K562 (cell line): Measurements from ENCODE around the gene DCPS. TPM values are rescaled to one million over a fixed set of nuclear protein-coding genes. Genes with fewer than 3 reads are reported as not detected.
A peak's percentile ranks its signal among the peaks of the same experiment; 100 is the strongest.

Source experiments
- ATAC-seq: fragments of 200-7000 bp; cut with Tn5 transposase; 3 replicates; pipeline ENCODE4 v1.9.1; 2020; ENCODE audit warnings: moderate library complexity
- BruUV-seq: library from RNA; stranded (reverse); fragments of 400-500 nt; replicated peaks from 2 replicates; lab custom pipeline; 2021; lab: Mats Ljungman, UMichigan
- CTCF ChIA-PET: fragments of 300-600 bp; formaldehyde crosslinking; extraction: SDS; loops from one replicate; lab custom pipeline; 2021; ENCODE audit warnings: low intra/inter-chr PET ratio; lab: Yijun Ruan, JAX
- POLR2A ChIA-PET: fragments of 300-600, 350-650 bp; sonication (Branson Sonifier 250); formaldehyde crosslinking; extraction: SDS; loops from one replicate; lab custom pipeline; 2021; ENCODE audit warnings: antibody characterized with exemption, inconsistent platforms; lab: Yijun Ruan, JAX
- DNase-seq, 4 experiments: peaks; one replicate each; pipeline versions ENCODE4 v3.0.0 to v3.0.0-alpha.2; 2011 to 2018; ENCODE audit warnings: low spot score in 3 of 4, mixed read lengths in 3 of 4; ENCODE audit errors: extremely low read depth in 1 of 4
- FAIRE-seq: peaks from 2 replicates; lab custom pipeline; 2011; peaks lifted over from hg19 to GRCh38; lab: Jason Lieb, UNC
- H2AFZ ChIP-seq: 2 replicates; pipeline ENCODE4 v1.6.0; 2011; ENCODE audit warnings: low read depth, low read length, control low read depth, inconsistent platforms
- H3K27ac ChIP-seq: fragments of 200-600 bp; 3 replicates; pipeline ENCODE4 v1.8.0; 2011; ENCODE audit warnings: low read depth, mild to moderate bottlenecking, control low read depth, inconsistent platforms, low read length, moderate library complexity, mixed read lengths; ENCODE audit errors: extremely low read depth
- H3K27me3 ChIP-seq, 2 experiments: fragments of 300-600 bp in 1 of 2; 2 replicates in 1 of 2; 3 replicates in 1 of 2; pipeline versions ENCODE4 v1.6.0 to v1.8.0; 2011; ENCODE audit warnings: inconsistent platforms in 2 of 2, low read length in 2 of 2, mild to moderate bottlenecking in 1 of 2, mixed read lengths in 1 of 2, moderate library complexity in 1 of 2; ENCODE audit not compliant: control insufficient read depth in 2 of 2, insufficient read depth in 2 of 2
- H3K36me3 ChIP-seq: fragments of 300-600 bp; 3 replicates; pipeline ENCODE4 v1.8.0; 2011; ENCODE audit warnings: mild to moderate bottlenecking, low read length, inconsistent platforms; ENCODE audit not compliant: control insufficient read depth, insufficient read depth
- H3K4me1 ChIP-seq, 2 experiments: fragments of 200-600 bp in 1 of 2; replicated peaks in 1 of 2; 2 replicates in 1 of 2; 3 replicates in 1 of 2; pipeline versions ENCODE4 v1.5.1 to v1.8.0; 2011; ENCODE audit warnings: inconsistent platforms in 2 of 2, low read length in 2 of 2, mild to moderate bottlenecking in 1 of 2, mixed read lengths in 1 of 2, moderate library complexity in 1 of 2; ENCODE audit not compliant: control insufficient read depth in 2 of 2, insufficient read depth in 2 of 2
- H3K4me2 ChIP-seq: 2 replicates; pipeline ENCODE4 v1.6.1; 2011; ENCODE audit warnings: low read length, control low read depth, inconsistent platforms, mixed read lengths; ENCODE audit not compliant: insufficient read depth
- H3K4me3 ChIP-seq: fragments of 200-600 bp; sonication (generic), shearing (Covaris generic); 2 replicates; pipeline ENCODE4 v1.5.1; 2016; ENCODE audit warnings: control low read depth, inconsistent platforms
- H3K79me2 ChIP-seq: fragments of 200-600 bp; 3 replicates; pipeline ENCODE4 v1.8.0; 2011; ENCODE audit warnings: low read length, inconsistent platforms; ENCODE audit not compliant: control insufficient read depth, insufficient read depth
- H3K9ac ChIP-seq, 2 experiments: 2 replicates each; pipeline versions ENCODE4 v1.6.0 to v1.6.1; 2011; ENCODE audit warnings: low read depth in 2 of 2, low read length in 2 of 2, control low read depth in 1 of 2, inconsistent platforms in 1 of 2, mild to moderate bottlenecking in 1 of 2, mixed read lengths in 1 of 2; ENCODE audit not compliant: insufficient read depth in 1 of 2
- H3K9me1 ChIP-seq: one replicate; pipeline ENCODE4 v1.6.0; 2011; ENCODE audit warnings: inconsistent platforms, mild to moderate bottlenecking, low read length, moderate library complexity; ENCODE audit not compliant: control insufficient read depth, insufficient read depth
- H3K9me3 ChIP-seq: replicated peaks from 2 replicates; pipeline ENCODE4 v1.5.1; 2011; ENCODE audit warnings: low read depth, low read length, inconsistent platforms; ENCODE audit not compliant: control insufficient read depth, insufficient read depth
- H4K20me1 ChIP-seq: replicated peaks from 2 replicates; pipeline ENCODE4 v1.6.1; 2011; ENCODE audit warnings: low read length, inconsistent platforms, mixed read lengths; ENCODE audit not compliant: control insufficient read depth, insufficient read depth
- POLR2A ChIP-seq: fragments of 450-650 bp; conservative IDR thresholded peaks from 2 replicates; pipeline ENCODE4 v1.6.1; 2016
- POLR2AphosphoS2 ChIP-seq: IDR thresholded peaks from 2 replicates; pipeline ENCODE4 v1.6.1; 2012; ENCODE audit warnings: low read length, improper control_type of control experiment
- POLR2AphosphoS5 ChIP-seq: IDR thresholded peaks from 2 replicates; pipeline ENCODE4 v1.6.1; 2011; ENCODE audit warnings: mild to moderate bottlenecking, low read depth, low read length, moderate library complexity; ENCODE audit not compliant: control insufficient read depth, insufficient read depth
- POLR2B ChIP-seq: fragments of 450-650 bp; IDR thresholded peaks from 2 replicates; pipeline ENCODE4 v1.6.1; 2018; ENCODE audit warnings: low read depth; ENCODE audit not compliant: partially characterized antibody
- RBM34 ChIP-seq: fragments of 200-400 bp; formaldehyde crosslinking; IDR thresholded peaks from 2 replicates; pipeline ENCODE4 v1.6.1; 2018; ENCODE audit warnings: low read length, borderline replicate concordance; ENCODE audit not compliant: insufficient read depth
- WGBS: fragments of 100-300 bp; shearing (Covaris generic); methylation state at CpG from one replicate; pipeline ENCODE4 v1.1.6; 2016; ENCODE audit warnings: low coverage, mixed read lengths; ENCODE audit not compliant: insufficient coverage; ENCODE audit errors: missing lambda C conversion rate; 5-methylcytosine and 5-hydroxymethylcytosine counted together
- in situ Hi-C: fragments of 300-500 bp; cut with MboI; formaldehyde crosslinking; loops from 4 replicates; pipeline ENCODE4 v1.15.0; 2018; ENCODE audit warnings: inconsistent platforms, mixed read lengths
- intact Hi-C: fragments of 100-400 bp; cut with micrococcal nuclease; formaldehyde crosslinking; loops from 2 replicates; pipeline ENCODE4 v1.14.2; 2022
- polyA plus RNA-seq, 8 experiments: library from polyadenylated mRNA; depleted of rRNA in 4 of 8; stranded (reverse) in 5 of 8; unstranded in 3 of 8; fragments of >200 nt; fragmentation: Nextera tagmentation in 2 of 8; fragmentation: Illumina TruSeq in 1 of 8; extraction: Ambion mirVana in 2 of 8; extraction: Trizol in 1 of 8; gene quantifications; 2 replicates each; pipeline versions ENCODE4 v1.2.1 to v1.2.3, GENCODE V29; 2011 to 2014; ENCODE audit warnings: inconsistent platforms in 1 of 8, missing spikeins in 1 of 8
- total RNA-seq, 7 experiments: library from RNA; depleted of rRNA in 6 of 7; stranded (reverse); fragments of >200 nt in 6 of 7; fragmentation: Illumina TruSeq in 2 of 7; extraction: Trizol in 2 of 7; gene quantifications; 2 replicates each; pipeline versions ENCODE4 v1.2.1 to v1.2.3, GENCODE V29; 2011 to 2021; ENCODE audit warnings: low replicate concordance in 1 of 7
- TF ChIP-seq, protein P1 (sequence below): fragments of 450-650 bp; IDR thresholded peaks from 2 replicates; pipeline ENCODE4 v1.7.0; 2016; ENCODE audit warnings: borderline replicate concordance

DCPS gene
- total and polyA plus RNA-seq, 9 of the 15 experiments (the other 6 are each of a cell fraction or from before 2014, with no cell fraction given): 8.7 to 38.1 (median 17.9) TPM

DNA sequence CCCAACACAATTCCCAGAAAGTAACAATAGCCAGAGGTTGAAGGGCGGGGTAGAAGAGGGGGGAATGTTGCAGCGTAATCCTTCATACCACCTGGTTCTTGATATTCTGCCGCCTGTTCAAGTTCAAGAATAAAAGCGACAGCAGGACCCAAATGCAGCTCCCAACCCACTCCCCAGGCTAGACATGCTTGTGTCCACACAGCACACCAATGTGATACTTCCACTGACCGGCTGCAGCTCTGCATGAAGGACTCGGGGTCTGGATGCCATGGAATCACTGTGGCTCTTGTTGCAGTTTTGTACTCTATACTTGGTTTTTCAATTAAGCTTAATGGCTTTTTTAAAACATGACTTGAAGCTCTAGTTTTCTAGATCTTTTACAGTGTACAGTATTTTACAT, 41.6 kb upstream of the DCPS start (continued):
- TF ChIP-seq, protein P1, sequence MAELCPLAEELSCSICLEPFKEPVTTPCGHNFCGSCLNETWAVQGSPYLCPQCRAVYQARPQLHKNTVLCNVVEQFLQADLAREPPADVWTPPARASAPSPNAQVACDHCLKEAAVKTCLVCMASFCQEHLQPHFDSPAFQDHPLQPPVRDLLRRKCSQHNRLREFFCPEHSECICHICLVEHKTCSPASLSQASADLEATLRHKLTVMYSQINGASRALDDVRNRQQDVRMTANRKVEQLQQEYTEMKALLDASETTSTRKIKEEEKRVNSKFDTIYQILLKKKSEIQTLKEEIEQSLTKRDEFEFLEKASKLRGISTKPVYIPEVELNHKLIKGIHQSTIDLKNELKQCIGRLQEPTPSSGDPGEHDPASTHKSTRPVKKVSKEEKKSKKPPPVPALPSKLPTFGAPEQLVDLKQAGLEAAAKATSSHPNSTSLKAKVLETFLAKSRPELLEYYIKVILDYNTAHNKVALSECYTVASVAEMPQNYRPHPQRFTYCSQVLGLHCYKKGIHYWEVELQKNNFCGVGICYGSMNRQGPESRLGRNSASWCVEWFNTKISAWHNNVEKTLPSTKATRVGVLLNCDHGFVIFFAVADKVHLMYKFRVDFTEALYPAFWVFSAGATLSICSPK: no peak
- TF ChIP-seq POLR2B: peak; percentile 47

DNA sequence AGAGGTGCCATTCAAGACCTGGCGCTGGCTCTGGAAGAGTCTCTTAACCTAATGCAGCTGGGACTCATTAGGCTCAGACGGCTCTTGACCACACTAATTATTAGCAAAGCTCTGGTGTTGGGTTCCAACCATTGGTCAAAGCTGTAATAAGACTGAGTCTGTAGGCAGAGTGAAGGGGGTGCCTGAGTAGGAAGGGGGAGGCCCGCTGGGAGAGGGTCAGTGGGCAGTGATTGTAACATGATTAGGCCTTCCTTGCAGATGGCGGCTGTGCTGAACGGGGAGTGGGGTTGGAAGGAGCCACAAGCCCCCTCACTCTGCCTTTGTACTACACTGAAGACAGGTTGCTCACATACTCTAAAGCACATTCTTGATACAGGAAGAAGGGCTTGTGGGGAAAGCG, 40.4 kb upstream of the DCPS start:
- Histone ChIP-seq H3K9me3 (no peaks in the 10 kb centered on the region), H3K9ac (no peak overlapping the region), H3K79me2 (peaks cover 21% of the 10 kb centered on the region), H3K27ac (no peak overlapping the region), H3K4me3 (no peak overlapping the region), H3K4me1 (peaks cover 4 to 6% of the 10 kb centered on the region in 2 experiments; a peak in 3 of 5 replicates), H3K36me3 (peaks cover 82% of the 10 kb centered on the region), H3K4me2 (no peak overlapping the region), H4K20me1 (no peaks in the 10 kb centered on the region), H2AFZ (no peak overlapping the region), H3K27me3 (no peaks in the 10 kb centered on the region), H3K9me1 (no peaks in the 10 kb centered on the region)
- 93% methylated on average over 6 of the region's 6 CpGs for WGBS
- FAIRE-seq (no peak), DNase-seq (no peak), ATAC-seq (no peak; the same call in 2 of the 3 replicates)
- TF ChIP-seq POLR2A (peak; percentile 54; the same call in 1 of the 2 replicates), RBM34 (no peak), POLR2AphosphoS5 (peak; percentile 58), POLR2AphosphoS2 (0 out of 2 replicates have a peak, but pooled peaks have one; percentile 24)
- no TSS peak for BruUV-seq
- POLR2A ChIA-PET: interaction anchor here (0.7 to 2.6 kb wide), 7 partner anchors 9 to 59 kb away, joined by 3 to 14 read pairs (median 5); partner anchors contain the start of gene DCPS
- in situ Hi-C loops: no loop called here
- intact Hi-C loops: no loop called here
- CTCF ChIA-PET: no interaction called here
